Dedifferentiated amniotic fluid mesenchymal stem cell (primary cell): ENCODE results near the gene IRF6.
"Not testable (repeated sequence)": the region's sequence is repeated elsewhere in the genome, so short reads cannot be mapped to it uniquely, and the experiment has no call there.

Source experiments
- DNase-seq: peaks from one replicate; pipeline ENCODE4 v3.0.0-alpha.2; 2016; ENCODE audit errors: extremely low spot score

The IRF6 gene

DNA sequence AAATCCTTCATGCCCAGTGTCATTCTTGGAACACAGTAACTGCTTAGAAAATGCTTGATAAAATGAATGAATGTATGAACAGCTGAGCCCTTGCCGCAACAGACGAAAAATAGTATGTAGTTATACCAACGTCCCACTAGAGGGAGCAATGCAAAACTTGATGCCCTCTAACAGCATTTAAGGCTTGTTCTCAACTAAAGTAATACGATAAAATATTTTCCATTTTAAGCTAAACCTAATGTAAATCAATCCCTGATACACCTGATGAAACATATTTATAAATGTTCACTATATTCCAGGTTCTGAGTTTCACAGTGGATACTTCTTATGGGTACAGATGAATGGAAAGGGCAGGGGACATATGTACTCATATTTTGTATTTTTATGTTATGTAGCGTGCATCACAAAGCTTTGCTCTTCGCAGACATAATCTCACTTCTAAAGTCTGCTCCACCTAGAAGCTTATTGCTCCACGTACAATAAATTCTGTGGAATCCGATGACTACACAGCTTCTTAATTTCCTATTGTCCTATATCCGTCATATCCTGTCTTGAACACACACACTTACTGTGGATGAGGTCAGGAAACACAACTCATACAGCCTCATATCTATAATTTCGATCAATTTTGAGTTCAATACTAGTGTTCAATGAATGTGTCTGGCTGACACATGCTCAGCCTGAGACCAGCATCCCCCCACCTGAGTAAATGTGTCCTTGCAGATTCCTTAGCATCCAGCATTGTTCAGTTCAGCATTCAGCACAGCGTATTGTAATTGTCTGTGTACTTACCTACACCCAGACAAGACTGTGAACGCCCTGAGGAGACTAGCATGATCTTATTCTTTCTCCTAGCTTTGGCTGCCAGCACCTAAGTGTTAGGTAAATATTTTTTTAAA is 17.4 kb upstream of the IRF6 start:
- DNase-seq = peak; percentile 81

DNA sequence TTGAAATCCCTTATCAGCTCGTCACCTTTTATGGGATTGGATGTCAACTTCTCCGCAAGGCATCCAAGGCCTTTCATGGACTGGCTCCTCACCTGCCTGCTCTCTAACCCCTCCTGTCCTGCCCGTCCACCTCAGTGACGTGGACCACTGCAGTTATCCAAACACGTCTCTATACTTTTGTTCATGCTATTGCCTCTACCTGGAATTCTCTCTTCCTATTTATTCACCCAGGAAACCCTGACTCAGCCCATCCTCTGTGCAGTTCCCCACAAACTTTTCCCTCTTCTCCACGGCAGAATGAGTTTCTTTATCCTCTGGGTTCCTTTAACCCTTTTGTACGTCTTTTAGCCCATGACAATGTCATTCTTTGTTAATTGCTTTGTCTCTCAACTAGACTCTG is 16.8 kb upstream of the IRF6 start:
- no peak for DNase-seq

DNA sequence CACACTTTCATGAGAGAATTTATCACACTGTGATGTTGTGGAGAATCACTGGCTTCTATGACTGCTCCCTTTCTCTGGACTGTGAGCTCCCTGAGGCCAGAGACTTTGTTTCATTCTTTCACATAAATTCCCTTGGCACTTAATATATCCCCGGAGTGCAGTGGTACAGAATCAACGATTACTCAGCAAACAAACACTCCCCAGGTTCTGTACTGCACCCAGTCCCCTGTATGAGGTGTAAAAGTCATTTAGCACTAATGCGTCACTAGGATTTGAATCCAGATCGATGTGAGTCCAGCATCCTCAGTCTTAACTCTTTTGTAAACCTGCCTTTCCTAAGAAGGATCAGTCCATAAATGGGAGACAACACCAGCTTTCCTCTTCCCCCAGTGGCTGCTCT is 15.0 kb upstream of the IRF6 start:
- DNase-seq = no peak

DNA sequence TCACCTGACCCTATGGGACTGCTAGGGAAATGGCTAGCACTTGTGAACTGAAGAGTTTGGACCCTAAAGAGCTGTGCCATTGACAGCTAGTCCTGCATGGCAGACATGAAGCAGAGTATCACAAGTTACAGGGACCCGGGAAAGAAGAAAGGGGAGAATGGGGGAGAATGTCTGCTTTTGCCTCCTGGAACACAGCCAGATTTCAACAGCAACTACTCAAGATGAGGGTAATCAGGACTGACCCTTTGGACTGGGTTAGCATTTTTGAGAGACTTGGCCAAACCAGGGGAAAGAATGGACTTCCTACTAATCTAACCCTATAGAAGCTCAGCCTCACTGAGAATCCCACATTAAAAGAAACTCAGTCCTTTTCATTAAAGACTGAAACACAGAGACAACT is 13.1 kb upstream of the IRF6 start:
- no peak for DNase-seq

DNA sequence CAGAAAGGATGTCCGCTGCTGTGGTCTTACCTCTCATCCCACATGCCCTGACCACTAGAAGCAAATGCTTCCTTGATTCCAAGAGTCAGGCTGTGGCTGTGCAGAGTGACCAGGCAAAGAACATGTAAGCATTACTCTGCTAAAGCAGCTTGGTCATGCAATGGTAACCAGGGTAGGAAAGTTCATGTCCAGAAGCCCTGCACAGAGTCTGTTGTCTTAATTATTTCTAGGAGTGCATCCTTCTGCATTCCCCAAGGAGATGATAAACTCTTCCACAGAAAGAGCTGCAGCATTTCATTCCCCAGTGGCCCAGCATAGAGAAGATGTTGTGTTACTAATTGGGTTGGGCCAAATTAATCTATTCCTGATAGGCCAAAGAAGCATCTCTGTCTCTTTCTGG is 11.7 kb upstream of the IRF6 start:
- no peak for DNase-seq

DNA sequence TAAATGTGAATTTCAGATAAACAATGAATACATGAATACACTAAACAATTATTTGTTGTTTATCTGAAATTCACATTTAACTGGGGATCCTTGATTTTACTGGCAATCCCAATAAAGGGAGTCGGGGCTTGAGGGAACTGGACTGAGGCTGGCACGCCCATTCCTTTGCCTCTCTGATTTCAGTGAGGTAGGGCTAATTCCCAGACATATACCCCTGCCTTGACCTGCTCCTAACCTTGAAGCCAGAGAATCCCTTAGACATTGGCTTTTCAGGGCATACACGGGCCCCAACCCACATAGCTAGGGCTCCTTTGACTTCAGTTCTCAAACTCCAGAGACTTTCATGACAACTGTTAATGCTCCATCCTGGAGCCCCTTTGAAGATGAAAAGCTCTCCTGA is 11.0 kb upstream of the IRF6 start:
- no peak for DNase-seq

DNA sequence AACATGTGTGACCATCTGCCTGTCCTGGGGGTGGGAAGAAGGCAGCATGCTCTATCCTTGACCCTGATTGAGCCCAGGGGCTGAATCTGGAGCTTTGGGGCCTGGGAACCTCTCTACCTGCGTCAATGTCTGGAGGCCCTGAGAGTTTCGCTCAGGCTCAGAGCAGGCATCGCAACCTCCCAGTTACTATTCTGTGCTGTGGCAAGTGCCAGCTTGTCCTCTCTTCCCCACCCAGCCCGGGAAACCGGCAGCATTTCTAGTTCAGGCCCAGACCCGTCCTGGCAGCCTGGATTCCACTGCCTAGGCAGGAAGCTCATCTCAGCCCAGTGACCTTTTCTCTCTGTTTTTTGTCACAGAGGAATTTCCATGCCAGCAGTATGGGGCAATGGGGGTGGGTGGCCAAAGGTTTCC is 10.0 kb upstream of the IRF6 start:
- no peak for DNase-seq

DNA sequence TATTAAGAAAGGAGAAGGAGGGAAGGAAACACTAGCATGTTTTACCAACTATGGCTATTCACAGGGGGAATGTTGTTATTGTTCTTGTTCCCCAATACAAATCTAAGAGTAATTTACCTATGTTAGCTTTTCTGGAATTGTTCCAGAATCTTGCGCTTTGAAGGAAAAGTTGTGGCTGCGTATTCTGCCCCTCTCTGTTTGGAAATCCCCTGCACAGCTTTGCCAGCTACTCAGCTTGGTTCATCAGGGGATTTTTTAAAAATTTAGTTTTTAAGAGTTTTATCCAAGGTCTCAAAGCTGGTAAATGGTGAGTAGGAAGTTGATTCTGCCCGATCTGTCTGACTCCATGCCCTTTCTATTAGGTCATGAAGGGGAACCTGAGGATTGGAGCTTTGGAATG is 9.5 kb upstream of the IRF6 start:
- DNase-seq = no peak

DNA sequence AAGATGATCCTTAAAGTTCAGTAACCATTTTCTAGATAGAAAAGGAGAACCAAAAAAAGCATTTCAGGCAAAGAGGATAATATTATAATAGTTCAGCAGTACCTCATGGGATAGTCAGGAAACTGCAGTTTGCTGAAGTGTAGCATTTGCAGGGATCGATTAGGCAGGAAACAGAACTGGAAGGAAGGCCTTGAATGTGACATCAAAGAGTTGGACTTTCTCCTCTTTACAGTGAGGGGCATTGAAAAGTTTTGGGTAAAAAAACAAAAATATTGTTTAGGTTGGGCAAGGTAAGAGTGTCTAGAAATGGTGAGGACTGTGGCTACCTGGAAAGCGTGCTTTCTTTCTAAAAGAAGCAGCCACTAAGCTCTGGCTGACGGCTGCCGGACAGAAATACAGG is 8.0 kb upstream of the IRF6 start:
- no peak for DNase-seq

DNA sequence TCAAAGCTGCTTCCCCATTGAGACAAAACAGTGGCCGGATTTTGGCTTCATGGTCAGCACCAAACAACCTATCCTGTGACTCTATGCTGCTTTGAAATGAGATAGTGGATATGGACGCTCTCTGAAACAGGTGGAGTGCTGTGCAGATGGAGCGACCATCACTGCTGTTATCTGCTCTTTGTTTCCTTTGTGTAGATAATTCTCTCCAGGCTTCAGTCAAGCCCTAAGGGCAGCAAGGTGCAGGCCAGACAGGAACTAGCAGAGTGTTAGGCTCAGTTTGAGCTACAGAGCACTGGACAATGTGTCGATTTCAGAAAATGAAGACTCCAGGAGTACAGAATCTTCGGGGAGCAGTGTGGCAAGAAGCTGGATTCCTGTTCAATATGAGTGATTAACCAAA is 4.8 kb upstream of the IRF6 start:
- no peak for DNase-seq

DNA sequence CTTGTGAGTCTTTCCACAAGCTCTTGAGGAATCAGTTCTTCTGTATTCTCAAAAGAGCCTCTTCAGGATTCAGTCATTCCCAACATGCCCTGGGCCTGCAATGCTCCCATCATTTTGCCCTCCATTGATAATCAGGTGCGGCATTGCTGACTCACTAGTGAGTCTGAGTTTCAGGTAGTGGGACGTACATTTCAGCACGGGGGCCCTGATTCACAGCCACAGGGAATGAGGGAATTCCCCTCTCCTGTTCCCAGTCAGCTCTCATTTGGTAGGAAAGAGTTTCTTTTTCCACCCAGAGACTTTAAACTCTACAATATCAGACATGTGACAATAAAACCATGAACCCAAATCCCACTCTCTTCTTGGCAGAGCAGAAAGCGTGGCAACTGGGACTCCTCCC is 3.7 kb upstream of the IRF6 start:
- DNase-seq = no peak

DNA sequence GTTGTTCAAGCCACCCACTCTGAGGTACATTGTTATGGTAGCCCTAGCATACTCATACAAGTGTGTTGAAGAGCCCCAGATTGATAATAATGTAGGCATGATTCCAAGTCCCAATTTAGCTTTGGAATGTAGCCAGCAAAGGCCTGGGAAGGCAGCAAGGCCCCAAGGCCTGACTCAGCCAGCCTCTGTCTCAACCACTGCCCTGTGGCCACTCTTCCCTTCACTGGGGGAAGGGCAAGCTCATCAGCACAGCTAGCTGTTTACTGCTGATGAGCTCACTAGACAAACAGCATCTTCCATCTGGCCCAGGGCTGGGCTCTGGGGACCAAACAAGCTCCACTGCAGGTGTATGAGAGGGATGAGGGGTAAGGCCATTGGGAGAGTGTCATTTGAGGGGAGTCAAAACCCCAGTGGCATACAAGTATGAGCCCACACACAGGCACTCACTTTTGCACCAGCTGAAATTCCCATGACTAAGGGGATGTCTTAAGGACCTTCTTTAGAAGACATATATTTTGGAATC is 2.2 kb upstream of the IRF6 start:
- DNase-seq = peak; percentile 65

DNA sequence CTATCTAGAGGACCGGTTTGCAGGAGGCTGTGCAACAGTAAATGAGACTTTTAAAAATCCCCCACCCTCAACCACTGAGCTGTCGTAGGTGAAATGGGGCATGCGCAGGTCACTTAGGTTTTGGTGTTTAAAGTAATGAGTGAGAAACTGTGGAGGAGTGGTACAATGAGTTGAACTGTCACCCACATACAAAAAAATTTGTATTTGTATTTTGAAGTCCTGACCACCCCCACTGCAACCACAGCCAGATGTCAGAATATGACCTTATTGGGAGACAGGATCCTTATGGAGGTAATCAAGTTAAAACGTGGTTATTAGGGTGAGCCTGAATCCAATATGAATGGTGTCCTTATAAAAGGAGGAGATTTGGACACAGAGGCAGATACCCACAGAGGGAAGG is 1.6 kb upstream of the IRF6 start:
- DNase-seq = no peak

DNA sequence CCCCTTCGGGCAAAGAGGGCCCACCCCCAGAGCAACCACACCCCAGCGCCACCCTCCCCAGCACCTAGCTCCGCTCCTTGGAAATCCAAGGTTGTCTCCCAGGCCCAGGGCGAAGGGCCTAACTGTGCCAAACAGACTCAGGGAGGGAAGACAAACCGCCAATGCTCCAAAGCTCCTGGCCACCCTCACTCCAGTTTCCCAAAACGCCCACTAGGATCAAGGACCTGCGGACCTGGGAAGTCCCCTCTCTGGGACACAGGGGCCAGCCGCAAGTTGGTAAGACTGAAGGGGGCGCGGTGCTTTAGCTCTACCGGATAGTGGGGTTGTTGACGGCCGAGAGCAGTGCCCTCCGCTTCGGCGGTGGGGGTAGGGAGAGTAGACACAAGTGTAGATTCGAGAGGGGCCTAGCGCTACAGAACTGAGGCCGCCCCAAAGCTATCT is 581 bp downstream of the IRF6 start:
- no peak for DNase-seq

DNA sequence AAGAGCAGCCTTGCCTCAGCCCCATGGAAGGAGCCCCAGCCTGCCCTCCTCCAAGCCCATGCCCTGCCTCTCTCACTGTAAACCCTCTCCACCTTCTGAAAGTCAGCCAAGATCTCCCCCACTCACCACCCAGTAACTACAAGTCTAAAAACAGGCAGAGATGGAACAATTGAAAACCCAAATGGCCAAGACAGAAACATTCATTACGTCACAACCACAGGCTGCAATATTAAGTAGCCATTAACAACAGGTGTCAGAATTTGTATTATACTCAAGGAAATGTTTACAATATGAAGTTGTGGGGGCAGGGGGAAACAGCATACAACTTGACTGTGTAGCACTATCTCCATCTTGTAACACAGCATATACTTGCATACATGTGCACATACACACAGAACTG is 2.4 kb downstream of the IRF6 start:
- DNase-seq = no peak

DNA sequence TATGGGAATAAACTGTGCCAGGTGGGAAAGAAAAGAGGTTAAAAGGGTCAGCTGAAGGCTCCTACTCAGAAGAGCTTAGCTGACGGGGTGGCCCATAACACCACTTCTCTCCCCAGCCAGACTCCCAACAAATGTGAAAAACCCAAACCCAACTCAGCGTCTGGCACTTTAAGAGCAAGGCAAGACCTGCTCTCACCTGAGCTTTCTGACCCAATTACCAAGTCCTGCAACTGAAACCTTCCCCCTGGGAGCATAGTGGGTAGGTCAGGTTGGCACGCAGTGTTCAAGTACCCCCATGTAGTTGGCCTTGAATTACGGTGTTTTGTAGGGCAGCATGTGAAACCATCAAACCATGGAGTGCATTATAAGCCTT is 3.2 kb downstream of the IRF6 start:
- no peak for DNase-seq

DNA sequence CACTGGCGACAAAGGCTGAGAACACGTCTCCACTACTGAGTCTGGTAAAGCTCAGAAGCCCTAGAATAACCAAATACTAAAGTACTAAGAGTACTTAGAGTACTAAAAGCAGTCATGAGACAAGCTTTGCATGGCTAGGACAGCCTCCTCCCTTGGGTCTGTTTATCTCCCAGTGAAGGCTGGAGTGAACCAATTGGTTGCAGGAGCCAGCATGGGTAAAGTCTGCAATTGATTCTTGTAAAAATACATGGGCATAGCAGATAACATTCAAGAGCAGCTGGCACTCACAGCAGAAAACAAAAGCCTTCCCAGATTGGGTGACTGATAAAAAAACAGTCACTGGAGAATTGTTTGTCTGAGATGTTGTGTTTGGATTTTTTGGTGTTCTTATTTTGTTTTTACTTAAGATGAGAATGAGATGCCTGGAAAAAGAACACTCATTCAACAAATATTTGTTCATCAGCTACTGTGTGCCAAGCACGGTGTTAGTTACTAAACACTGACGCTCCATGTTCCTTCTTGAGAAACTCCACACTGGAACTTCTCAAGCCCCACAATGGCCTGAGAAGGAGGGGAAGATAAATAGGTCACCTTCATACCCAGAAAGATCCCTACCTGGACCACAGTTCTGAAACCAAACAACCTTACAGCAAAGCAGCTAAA is 3.7 kb downstream of the IRF6 start:
- DNase-seq = no peak

DNA sequence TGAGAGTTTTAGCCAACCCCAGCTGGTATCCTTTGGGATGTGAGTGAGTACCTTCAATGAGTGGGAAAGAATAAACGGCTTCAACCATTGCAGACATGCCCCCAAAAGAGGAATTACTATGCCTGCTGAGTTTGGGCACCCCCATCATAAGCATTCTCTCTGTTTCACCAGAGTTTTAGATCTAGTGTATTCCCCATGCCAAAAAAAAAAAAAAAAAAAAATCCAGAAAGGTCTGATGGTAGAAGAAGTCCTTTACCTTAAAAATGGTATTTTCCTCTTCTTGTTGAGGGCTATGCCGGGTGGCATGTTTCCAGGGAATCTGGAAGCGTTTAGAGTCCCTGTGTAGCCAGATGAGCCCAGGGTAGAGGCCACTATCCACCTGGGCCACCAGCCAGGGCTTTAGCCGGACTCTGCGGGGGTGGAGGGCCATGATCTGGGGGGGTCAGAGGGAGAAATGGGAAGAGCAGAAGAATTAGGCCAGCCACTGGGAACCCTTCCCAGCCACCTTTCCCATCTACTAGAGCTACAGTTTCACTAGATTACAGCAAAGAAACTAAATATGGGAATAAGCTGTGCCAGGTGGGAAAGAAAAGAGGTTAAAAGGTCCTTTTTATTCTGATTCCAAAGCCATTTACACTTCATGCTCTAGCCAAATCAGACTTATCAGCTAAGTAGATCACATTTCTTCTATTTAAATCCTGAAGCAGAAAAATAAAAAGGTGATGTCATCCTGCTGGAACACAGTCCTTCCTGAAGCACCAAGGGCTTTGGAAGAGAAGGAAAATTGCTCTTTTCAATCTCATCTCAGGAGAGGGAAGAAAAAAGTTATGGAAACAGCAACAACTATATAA is 4.7 kb downstream of the IRF6 start:
- DNase-seq = no peak

DNA sequence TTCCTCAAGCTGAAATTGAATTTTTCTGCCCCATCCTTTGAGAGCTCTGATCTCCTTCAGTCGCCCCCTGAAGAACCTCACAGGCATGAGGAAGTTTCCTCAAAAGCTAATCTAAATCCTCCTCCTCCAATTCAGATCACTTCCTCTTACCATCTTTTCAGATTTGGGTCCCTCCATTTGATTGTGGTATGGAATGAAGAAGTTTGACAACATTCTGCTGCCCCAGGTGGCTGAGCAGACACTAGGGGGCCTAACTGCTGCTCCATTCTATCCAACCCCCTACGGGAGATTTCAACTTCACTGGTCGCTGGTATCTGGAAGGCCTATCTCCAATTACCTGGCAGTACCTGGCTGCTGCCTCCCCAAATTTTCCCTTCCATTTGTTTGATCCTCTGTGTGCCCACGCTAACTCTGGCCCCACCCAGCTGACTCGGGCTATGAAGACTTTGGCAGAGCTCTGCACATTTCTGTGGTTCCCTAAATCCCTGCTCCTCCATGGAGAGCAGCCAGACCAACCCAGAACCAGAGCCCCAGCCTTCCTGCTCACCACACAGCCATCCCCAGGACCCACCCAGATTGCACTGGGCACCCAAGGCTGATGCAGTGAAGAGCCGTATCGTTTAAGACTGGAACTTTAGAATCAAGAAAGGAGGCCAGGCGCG is 7.8 kb downstream of the IRF6 start:
- peak; percentile 23 for DNase-seq

DNA sequence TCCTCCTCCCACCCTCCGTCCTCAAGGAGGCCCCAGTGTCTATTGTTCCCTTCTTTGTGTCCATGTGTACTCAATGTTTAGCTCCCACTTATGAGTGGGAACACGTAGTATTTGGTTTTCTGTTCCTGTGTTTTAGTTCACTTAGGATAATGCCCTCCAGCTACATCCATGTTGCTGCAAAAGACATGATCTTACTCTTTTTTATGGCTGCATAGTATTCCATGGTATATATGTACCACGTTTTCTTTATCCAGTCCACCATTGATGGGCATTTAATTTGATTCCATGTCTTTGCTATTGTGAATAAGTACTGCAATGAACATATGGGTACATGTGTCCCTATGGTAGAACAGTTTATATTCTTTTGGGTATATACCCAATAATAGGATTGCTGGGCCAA is 12.2 kb downstream of the IRF6 start:
- not testable (repeated sequence) for DNase-seq

DNA sequence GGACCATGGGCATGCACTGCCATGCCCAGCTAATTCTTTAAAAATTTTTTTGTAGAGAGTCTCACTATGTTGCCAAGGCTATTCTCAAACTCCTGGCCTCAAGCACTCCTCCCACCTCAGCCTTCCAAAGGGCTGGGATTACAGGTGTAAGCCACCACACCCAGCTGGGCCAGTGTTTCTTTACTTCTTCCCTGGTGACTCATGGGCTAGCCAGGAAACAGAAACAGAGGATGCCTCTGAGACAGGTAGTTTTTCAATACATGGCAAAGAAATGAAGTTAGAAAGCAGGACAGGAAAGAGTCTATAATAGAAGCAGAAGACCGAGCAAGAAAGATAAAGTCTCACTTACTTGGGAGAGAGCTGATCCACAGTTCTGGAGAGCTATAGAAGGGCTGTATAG is 14.0 kb downstream of the IRF6 start:
- DNase-seq = no peak
